GM21528 (cell line): Measurements from ENCODE around the gene EVL.

Source experiments
- ATAC-seq: cut with Tn5 transposase; IDR thresholded peaks from one replicate; pipeline ENCODE4 v1.9.1; 2021; ENCODE audit warnings: mild to moderate bottlenecking, moderate library complexity; ENCODE audit not compliant: unreplicated experiment, low FRiP score

EVL gene

GRCh38 chr14:100122481-100123223 lies 57.4 kb downstream of the EVL start:
- no peak for ATAC-seq

GRCh38 chr14:100123618-100124017 lies 58.4 kb downstream of the EVL start:
- no peak for ATAC-seq

GRCh38 chr14:100124551-100125088 lies 59.4 kb downstream of the EVL start:
- no peak for ATAC-seq

GRCh38 chr14:100126401-100126800 lies 61.2 kb downstream of the EVL start:
- ATAC-seq = no peak

- no peak for ATAC-seq
Observed at GRCh38 chr14:100127853-100128455, 62.7 kb downstream of the EVL start.

GRCh38 chr14:100128688-100129087 lies 63.5 kb downstream of the EVL start:
- no peak for ATAC-seq

GRCh38 chr14:100129161-100129589 lies 64.0 kb downstream of the EVL start:
- no peak for ATAC-seq

- no peak for ATAC-seq
Observed at GRCh38 chr14:100130521-100130920, 65.3 kb downstream of the EVL start.

GRCh38 chr14:100131181-100131580 lies 66.0 kb downstream of the EVL start:
- no peak for ATAC-seq

- no peak for ATAC-seq
Observed at GRCh38 chr14:100132161-100132902, 67.1 kb downstream of the EVL start.

- ATAC-seq = no peak
Observed at GRCh38 chr14:100132903-100133510, 67.8 kb downstream of the EVL start.

- ATAC-seq = no peak
Observed at GRCh38 chr14:100134586-100134985, 69.4 kb downstream of the EVL start.

- ATAC-seq = no peak
Observed at GRCh38 chr14:100135073-100135472, 69.9 kb downstream of the EVL start.

GRCh38 chr14:100135784-100136183 lies 70.6 kb downstream of the EVL start:
- ATAC-seq = no peak

GRCh38 chr14:100137173-100137572 lies 72.0 kb downstream of the EVL start:
- no peak for ATAC-seq

GRCh38 chr14:100138082-100138787 lies 73.0 kb downstream of the EVL start:
- no peak for ATAC-seq

- no peak for ATAC-seq
Observed at GRCh38 chr14:100138955-100139354, 73.7 kb downstream of the EVL start.

GRCh38 chr14:100140452-100141078 lies 75.3 kb downstream of the EVL start:
- no peak for ATAC-seq

- no peak for ATAC-seq
Observed at GRCh38 chr14:100141098-100141497, 75.9 kb downstream of the EVL start.
